ENCODE results near the gene EMC1. TPM values are rescaled to one million over a fixed set of nuclear protein-coding genes. Genes with fewer than 3 reads are reported as not detected.
A peak's percentile ranks its signal among the peaks of the same experiment; 100 is the strongest.

The EMC1 gene
- total RNA-seq: 43.3 and 45.5 TPM in 2 replicates
- 23.5 TPM for total RNA-seq (2013)
- 25.8 and 33.5 TPM in 2 replicates for polyA plus RNA-seq
- polyA minus RNA-seq: 21.4 and 33.7 TPM in 2 replicates

- Mint-ChIP-seq H3K4me3 (peak within 1 kb of the TSS; percentile 98), H3K4me1 (peaks cover 30% of the 10 kb centered on the region), H3K27me3 (no peaks in the 10 kb centered on the region), H3K27ac (peak within 1 kb of the TSS; percentile 97), H3K9me3 (ENCODE audit: insufficient read depth) (no peaks in the 10 kb centered on the region)
- Histone ChIP-seq H2AFZ (ENCODE audit: insufficient read depth, low read depth, low read length, poor library complexity, severe bottlenecking) (peak within 1 kb of the TSS; percentile 96), H4K20me1 (ENCODE audit: control insufficient read depth, insufficient read depth, low read length, poor library complexity, severe bottlenecking) (peaks cover 35% of the 10 kb centered on the region), H3K4me2 (replicated peaks; ENCODE audit: low read depth, low read length, poor library complexity, severe bottlenecking) (peak within 1 kb of the TSS; percentile 97), H3K9ac (ENCODE audit: low read length) (peak within 1 kb of the TSS; percentile 90), H3K9me3 (ENCODE audit: control extremely low read depth in 1 of 3, control insufficient read depth in 2 of 3, insufficient read depth in 1 of 3, low read length in 2 of 3) (no peaks in the 10 kb centered on the region), H3K79me2 (ENCODE audit: control insufficient read depth, insufficient read depth, low read length) (peaks cover 79% of the 10 kb centered on the region), H3K27ac (ENCODE audit: low read length in 2 of 2) (peak within 1 kb of the TSS; percentile 90 to 95), H3K4me3 (ENCODE audit: control extremely low read depth in 1 of 5, extremely low read depth in 1 of 5, insufficient read depth in 1 of 5, low read depth in 2 of 5, low read length in 4 of 5) (peak within 1 kb of the TSS; percentile 46 to 82 (median 79)), H3K27me3 (replicated peaks in 1 of 4; ENCODE audit: control extremely low read depth in 1 of 4, control insufficient read depth in 3 of 4, insufficient read depth in 4 of 4, low read length in 3 of 4) (no peaks in the 10 kb centered on the region), H3K4me1 (ENCODE audit: control insufficient read depth in 2 of 2, insufficient read depth in 2 of 2, low read length in 2 of 2) (peaks cover 21 to 37% of the 10 kb centered on the region in 2 donors), H3K36me3 (replicated peaks in 1 of 2; ENCODE audit: control extremely low read depth in 1 of 2, control insufficient read depth in 1 of 2, extremely low read depth in 1 of 2, insufficient read depth in 2 of 2, low read length in 1 of 2) (peaks cover 0 to 19% of the 10 kb centered on the region in 2 experiments)
- DNase-seq (peak; percentile 93), ATAC-seq (ENCODE audit: low read depth) (peak; percentile 94)
- TF ChIP-seq EZH2 (IDR thresholded peaks at IDR 0.05; ENCODE audit: borderline replicate concordance, insufficient read depth, low read depth, low read length, poor library complexity, severe bottlenecking): no peak
- TF ChIP-seq CTCF (IDR thresholded peaks at IDR 0.05): no peak
- ChIA-PET CTCF (interaction anchor here (1.0 to 1.3 kb wide), 3 partner anchors 12 to 331 kb away, joined by 3 to 4 read pairs (median 4); no protein-coding TSS in a partner anchor), POLR2A (interaction anchor here (0.7 to 1.8 kb wide), 2 partner anchors 42 to 66 kb away, joined by 3 to 9 read pairs; partner anchors contain the start of gene UBR4)
- WGBS (ENCODE audit: insufficient coverage): under 1% methylated on average over 81 of the region's 81 CpGs
- intact Hi-C loops (cut with micrococcal nuclease): loop anchor here (1.0 to 2.0 kb wide), 4 partner anchors 10 to 345 kb away; partner anchors contain the start of genes AKR7A2, SLC66A1 and UBR4
Measured at GRCh38 chr1:19251305-19252196, at the start of gene EMC1, which contains the start of gene MRTO4. EMC1 (minus strand) TSS chr1:19251524; CDS start chr1:19251509, 15 bp downstream. MRTO4 (plus strand) TSS chr1:19251805; CDS start chr1:19251836, 31 bp downstream.

Data from B cell (primary cell).